Activated CD8-positive, alpha-beta memory T cell treated with anti-CD3 and anti-CD28 coated beads for 4 hours (primary cell): ENCODE results near the gene SMAGP.
A peak's percentile ranks its signal among the peaks of the same experiment; 100 is the strongest.
"Not testable (repeated sequence)": the region's sequence is repeated elsewhere in the genome, so short reads cannot be mapped to it uniquely, and the experiment has no call there.

Source experiments
- DNase-seq, 2 donors: peaks; one replicate each; pipeline ENCODE4 v3.0.0-alpha.2; 2020; ENCODE audit warnings: low read depth in 2 of 2

SMAGP gene

DNA sequence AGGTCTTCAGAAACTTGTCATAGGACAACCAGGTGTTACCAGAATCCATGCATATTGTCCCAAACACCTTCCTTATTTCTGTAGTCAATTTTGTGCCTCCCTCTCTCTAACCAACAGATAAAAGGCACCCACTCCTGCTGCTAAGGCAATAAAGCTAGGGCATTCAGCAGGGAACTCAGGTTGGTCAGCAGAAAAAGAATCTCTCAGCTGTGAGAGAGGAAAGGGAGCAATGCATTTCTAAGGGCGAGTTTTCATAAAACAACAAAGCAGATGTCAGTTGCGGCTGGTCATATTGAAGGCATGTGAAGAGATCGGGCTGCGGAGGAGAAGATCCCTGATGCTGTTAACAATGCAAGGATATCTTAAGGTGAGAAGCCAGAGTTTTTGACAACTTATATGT lies 45.0 kb downstream of the SMAGP start:
- DNase-seq, result no peak

DNA sequence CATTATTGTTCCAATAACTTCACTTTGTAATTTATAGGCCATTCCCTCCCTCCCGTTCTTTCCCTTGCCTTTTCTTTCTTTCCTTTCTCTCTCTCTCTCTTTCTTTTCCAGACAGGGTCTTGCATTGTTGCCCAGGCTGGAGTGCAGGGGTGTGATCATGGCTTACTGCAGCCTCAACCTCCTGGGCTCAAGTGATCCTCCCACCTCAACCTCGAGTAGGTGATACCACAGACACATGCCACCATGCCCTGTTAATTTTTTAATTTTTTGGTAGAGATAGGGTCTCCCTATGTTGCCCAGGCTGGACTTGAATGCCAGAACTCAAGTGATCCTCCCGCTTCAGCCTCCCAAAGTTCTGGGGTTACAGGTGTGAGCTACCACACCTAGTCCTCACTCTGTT lies 45.6 kb downstream of the SMAGP start:
- DNase-seq, result no peak

DNA sequence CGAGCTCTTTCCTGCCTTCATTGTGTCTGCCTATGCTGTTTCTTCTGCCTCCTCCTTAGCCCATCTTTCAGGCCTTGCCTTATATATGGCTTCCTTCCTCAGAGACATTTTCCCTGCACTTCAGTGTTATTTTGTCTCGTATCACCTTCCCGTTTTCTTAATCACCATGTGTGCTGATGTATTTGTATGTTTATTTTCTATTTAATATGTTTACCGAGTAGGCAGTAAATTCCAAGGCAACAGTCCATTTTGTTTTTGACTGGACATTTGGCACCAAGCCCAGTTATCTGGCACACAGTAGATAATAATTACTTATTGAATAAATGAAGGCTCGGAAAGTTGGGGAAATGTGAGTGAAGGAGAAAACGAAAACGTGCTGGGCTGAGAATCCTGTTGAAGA lies 47.8 kb downstream of the SMAGP start:
- no peak for DNase-seq

DNA sequence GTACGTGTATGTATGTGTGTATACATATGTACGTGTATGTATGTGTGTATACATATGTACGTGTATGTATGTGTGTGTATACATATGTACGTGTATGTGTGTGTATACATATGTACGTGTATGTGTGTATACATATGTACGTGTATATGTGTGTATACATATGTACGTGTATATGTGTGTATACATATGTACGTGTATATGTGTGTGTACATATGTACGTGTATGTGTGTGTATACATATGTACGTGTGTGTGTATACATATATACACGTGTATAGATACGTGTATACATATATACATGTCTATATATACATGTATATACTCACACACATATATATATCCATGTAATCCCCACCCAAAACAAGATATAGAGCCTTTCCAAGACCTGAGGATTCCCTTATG lies 50.4 kb downstream of the SMAGP start:
- not testable (repeated sequence) for DNase-seq

DNA sequence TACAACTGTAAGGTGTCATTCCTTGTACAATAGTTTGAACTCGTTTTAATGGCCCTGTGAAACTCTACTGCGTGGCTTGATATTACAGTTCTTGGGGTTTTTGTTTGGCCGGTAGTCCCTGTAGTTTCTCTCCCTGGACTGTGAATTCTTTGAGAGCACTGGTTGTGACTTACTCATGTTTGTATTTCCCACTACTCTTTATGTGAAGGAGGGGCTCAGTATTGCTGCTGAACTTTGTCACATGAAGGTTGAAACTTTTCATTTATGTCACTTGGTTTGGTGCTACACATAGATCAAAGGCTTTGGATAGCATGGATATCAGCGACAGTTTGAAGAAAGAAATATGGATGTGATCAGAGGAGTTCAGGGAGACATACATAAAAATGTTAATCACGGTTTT lies 50.9 kb downstream of the SMAGP start:
- DNase-seq, result no peak

DNA sequence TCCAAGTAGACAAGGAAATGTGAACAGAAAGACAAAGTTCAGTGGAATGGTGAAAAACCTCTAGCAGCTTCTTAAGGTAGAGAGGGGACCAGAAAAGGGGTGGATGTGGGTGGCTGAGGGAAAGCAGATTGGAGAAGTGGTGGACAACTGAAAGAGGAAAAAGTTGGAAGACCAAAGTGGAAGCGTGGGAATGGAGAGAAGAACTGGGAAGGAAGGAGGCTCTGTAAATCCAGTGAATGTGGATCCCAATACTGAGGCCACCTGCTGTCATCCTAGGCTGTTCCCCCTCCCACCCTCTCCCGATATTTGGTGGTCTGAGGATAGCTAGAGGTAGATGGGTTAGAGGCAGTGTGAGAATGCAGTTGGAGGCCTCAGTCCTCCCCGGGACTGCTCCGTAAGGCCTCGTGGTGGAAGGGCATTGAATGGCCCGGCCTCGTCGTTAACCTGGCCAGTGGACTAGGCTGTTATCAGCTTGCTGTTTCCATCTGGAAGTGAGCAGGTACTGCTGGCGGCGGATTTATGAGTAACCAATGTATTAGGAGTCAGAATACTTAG lies 51.5 kb downstream of the SMAGP start:
- no peak for DNase-seq

DNA sequence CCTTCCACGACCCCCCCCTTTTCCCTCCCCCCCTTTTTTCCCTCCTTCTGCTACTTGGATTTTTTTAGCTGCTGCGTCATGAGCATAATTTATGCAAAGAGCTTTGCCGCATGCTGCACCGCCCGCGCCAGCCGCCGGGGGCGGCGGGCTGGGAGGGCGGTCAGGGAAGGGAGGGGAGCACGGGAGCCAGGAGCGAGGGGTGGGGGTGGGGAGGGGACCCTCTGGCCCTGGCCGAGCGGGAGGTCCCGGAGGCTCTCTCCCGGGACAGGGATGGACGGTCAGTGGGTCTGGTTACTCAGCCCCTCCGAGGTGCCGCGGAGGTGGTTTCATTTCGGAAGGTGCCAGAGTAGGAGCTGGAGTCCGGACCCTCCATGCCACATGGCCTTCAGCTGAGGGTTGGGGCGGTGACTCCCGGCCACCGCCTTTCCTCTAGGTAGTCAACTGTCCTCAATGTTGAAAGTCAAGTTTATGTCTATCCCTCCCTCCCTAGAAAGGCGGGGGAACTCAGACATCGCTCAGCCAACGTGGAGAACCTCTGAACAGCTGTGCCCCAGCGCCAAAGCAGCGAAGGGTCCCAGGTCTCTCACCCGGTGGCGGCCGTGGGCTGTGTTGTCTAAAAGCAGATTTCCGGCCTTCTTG lies 52.1 kb downstream of the SMAGP start, which contains the start of gene POU6F1:
TSS of gene POU6F1 (minus strand) at position 95 of the 639 bp plus-strand sequence. CDS start 11,226 bp downstream, outside the sequence.
- peak; percentile 25 to 46 for DNase-seq

DNA sequence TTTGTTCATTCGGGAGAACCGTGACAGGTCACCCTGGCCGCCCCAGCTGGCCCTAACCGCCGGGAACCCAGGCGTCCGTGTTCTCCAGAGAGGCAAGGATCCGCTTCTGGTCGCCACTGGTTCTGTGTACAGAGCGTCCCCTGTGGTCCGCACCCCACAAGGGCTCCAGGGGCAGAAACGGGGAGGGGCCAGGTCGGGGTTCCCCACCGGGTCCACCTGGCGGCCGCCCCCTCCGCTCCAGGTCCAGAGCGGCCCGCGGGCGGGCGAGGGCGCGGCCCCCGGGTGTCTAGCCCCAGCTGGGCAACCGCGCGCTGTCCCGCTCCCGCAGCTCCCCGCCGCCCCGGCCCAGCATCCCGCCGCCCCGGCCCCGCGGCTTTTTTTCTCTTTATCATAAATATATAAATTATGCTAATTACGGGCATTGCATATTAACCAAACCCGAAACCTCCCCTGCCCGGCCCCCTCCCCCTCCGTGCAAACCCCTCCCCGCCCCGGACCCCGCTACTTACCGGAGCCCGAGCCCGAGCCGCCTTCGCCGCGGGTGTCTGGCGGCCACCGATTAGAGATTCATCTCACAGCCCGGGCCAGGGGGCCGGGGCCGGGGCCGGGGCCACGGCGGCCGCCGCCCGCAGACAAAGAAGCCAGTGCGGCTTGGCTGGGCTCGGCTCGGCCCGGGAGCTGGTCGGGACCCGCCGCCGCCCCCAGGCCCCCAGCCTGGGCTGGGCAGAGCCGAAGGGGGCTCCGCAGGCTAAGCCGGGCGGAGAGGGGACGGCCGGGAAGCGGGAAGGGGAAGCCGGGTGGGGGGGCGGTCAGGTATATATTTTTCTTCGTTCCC lies 52.9 kb downstream of the SMAGP start:
- DNase-seq, result peak; percentile 8 to 15

DNA sequence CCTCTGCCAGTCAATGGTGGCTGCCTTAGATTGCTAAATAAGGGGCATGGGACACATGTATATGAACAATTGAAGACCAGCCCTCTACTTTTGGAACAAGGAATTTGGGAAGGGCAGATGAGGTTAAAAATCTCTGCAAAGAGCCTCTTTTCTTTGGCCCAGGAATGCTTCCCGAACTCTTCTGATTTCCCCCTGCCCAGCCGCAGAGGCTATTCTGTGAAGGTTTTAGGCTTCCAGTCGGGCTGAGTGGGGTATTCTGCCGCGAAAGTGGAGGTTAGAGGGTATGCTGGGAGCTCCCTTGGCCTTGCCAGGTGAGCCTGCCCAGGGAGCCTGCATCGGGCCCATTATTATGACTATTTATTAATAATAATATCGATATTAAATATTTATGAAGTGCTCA lies 53.6 kb downstream of the SMAGP start:
- no peak for DNase-seq

DNA sequence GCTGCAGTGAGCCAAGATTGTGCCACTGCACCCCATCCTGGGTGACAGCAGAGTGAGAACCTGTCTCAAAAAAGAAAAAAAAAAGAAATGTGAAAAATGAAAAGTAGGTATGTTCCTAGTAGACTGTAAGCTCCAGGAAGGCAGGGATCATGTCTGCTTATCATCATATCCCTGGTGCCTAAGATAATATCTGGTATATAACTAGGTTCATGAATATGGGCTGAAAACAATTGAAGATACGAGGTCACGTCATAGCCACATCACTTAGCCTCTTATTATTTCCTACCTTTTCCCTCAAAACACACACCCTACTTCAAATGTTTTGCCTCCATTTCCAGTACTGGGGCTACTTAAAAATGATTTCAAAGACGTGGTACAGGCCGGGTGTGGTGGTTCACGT lies 55.3 kb downstream of the SMAGP start:
- no peak for DNase-seq

DNA sequence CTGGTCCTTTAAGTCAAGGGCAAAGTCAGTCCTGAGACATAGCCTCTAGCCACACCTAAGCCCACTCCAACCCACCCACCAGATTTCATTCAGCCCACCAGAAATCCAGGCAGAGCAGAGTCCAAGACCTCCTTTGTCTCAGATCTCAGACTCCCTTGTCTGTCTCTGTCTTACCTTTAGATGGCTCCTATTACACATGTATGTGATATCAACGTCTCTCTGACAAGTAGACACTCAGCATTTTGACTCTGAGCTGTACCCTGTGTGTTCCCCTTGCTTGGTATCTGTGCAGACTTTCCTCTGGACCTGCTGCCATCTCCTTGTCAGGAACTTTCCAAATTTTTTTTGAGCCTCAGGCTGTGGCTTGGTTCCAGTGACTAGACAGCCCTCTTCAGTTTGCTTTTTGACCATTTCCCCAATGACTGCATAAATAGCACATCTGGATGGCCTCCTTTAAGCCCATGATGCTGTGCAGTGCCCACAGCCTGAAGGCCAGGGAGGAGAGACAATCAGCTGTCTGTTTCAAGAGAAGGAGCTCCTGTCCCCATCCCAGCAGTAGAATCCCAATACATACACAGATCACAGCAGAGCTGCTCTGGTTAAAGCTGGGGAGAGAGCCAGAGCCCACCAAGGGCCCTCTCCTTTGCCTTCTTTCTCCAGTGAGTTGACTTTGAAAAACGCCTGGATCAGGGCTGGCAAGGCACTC lies 59.4 kb downstream of the SMAGP start:
- DNase-seq, result no peak

DNA sequence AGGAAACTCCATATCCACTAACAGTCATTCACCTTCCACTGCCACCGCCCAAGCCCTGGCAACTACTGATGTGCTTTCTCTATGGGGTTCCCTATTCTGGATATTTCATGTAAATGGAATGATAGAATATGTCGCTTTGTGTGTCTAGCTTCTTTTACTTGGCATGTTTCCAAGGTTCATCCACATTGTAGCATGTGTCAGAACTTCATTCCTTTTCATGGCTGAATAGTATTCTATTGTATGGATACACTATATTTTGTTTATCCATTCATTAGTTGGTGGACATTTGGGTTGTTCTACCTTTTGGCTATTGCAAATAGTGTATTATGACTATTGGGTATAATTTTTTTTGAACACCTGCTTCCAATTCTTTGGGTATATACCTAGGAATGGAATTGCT lies 61.0 kb downstream of the SMAGP start:
- no peak for DNase-seq

DNA sequence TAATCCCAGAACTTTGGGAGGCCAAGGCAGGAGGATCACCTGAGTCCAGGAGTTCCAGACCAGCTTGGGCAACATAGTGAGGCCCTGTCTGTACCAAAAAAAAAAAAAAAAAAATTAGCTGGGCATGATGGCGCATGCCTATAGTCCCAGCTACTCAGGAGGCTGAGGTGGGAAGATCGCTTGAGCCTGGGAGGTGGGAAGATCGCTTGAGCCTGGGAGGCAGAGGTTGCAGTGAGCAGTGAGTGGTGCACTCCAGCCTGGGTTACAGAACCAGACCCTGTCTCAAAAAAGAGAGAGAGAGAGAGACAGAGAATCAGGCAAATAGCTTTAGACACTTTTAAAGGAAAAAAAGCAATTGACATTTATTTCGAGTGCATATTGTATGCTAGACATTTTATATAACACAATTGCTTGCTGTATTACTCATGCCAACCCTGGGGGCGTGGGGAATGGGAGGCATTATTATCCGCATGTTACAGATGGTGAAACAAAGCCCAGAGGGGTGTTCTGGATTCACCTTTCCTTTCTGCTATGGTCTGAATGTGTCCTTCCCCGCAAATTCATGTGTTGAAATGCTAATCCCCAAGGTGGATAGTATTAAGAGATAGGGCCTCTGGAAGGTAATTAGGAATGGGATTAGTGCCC lies 62.1 kb downstream of the SMAGP start:
- DNase-seq, result no peak

DNA sequence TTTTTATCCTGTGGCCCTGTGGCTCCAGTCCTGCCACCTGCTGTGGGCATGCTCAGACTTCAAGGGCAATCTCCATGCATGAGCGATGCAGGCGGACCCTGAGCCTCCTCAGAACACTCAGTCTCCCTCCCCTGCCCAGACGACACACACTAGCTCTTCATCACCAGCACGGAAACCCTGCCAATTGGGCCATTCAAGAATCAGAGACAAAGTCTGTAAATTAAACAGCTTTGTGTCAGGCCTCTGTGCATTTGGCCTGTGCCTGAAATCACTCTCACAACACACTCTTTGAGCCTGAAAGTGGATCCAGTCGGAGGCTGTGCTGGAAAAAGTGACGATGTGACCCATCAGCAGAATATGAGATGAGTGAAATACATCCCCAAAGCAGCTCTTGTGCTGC lies 64.9 kb downstream of the SMAGP start:
- no peak for DNase-seq

DNA sequence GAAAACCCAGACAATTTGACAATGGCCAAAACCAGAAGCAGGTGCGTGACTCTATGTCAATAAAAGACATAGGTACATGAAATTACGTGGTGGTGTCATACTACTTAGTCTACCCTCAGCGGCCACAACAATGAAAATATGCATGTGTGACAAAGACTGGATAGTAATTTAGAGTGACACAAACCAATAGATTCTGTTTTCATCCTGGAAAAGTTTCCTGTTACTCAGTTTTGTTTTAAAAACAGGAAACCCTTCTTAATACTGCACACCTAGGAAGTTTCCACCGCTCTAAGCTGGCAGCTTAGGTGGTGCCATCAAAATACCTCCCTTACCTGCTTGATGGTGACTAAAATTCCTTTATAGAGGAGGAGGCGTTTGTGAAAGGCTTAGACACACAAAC lies 67.5 kb downstream of the SMAGP start:
- DNase-seq, result no peak

DNA sequence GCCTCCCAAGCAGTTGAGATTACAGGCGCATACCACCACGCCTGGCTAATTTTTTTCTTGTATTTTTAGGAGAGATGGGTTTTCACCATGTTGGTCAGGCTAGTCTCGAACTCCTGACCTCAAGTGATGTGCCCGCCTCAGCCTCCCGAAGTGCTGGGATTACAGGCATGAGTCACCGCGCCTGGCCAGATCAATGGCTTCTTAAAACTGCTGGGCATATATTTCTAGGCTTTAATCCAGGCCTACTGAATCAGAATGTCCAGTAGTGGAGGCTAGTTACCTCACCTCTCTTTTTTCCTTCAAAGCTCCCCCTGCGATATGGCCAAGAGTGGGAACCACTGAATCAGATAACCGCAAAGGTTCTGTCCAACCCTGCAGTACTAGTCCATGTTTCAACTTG lies 69.4 kb downstream of the SMAGP start:
- no peak for DNase-seq

DNA sequence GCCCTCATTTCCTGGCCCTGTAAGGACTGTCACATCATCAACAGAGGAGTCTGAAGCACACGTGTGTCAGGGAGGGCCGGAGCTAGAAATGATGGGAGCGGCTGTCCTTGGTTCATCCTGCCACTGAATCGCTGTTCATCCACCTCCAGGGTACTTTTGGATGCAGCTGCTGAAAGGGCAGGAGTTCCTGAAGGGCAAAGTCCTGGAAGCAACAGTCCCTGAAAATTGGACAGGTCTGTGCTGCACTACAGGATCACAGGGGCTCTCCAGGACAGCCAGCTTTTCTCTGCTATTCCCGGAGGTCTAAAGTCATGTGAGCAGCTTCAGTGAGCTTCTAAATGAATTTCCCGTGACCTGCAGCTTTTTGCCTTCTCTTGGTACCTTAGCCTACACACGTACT lies 70.1 kb downstream of the SMAGP start:
- no peak for DNase-seq

DNA sequence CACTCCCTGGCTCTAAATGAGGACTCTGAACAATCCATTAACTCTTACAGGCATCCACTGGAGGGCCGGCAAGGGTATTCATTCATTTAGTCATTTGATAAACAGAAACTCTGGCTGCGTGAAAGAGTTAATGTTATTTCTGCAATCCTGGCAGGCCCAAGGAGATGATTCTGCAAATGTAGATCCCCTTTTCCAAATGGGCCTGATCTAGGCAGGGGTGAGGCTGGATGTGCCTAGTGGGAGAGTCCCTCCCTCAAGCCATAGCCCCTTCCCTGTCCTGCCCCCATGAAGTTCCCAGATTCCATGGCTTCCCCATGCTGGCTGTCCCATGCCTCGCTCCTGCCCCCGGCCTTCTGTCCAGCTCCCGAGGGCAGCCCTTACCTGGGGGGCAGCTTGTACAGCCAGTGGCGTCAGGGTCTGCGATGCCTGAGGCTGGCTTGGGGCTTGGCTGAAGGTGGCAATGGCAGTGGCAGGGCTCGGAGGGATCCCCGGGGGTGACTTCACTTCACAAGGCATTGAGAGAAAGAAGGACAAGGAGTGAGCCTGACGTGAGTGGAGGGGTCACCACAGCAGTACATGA lies 70.8 kb downstream of the SMAGP start:
- no peak for DNase-seq

DNA sequence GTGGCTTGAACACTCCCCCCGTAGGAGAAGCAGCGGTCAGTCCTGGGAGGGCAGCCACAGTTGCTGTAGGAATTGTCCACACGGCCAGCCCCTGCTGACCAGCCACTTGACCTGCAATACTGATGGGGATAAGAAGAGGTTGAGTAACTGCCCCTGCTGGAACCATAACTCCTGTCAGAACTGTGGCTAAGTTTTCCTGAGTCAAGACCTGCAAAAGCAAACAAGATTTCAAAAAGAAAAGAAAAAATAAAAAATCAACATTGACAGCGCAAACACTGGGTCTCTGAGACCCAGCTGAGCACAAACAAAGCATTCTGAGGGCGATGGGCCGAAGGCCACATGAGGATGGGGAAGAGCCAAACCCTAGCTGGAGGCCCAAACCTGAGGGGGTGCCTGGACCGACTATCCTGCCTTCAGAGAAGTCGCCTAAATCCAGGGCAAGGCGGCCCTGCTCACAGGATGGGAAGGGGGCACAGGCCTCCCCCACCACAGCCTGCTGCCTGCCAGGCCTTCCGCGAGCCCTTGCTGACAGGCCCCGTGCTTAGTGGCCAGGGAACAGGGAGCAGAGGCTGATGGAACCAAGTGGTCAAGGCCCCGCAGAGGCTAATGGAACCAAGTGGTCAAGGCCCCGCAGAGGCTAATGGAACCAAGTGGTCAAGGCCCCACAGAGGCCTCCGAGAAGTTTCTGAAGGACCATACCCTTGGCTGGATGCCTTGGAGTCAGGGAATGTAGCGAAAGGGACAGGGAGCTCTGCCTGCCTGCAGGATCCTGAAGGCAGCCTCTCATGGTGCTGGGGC lies 71.4 kb downstream of the SMAGP start:
- no peak for DNase-seq

DNA sequence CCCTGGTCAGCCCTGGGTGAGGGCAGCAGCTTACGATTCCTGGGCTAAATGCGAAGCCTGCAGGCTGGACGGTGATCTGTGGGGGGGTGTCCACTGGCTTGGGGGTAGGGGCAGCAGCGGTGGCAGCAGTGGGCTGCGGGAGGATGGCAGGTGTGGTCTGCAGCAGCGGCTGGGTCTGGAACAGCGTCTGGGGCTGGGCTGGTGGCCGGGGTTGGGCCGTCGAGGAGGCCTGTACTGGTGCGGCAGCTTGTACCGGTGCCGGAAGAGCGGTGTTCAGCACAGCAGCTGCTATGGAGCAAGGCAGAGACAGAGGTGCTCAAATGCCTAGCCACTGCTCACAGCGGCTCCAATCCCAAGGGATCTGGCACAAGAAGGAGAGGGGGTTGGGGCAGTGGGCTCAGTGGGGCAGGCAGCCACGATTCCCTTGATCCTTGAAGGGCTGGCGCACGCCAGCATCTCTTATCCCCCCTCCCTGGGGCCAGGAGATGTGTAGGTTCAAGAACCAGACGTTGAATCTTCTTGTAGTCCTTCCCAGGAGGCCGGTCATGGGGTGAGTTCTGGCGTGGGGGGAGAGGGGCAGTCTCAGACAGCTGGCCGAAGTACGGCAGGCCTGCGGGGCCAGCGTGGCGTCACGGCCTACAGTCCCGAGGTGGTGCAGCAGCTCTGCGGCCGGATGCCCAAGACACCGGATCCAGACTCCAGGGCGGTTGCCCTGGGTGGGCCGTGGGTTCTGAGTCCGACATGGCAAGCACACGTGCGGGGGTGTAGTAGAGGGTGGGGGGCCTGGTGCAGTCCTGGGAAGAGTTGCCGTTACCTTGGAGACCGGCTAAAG lies 72.3 kb downstream of the SMAGP start:
- no peak for DNase-seq
